ENCODE measurements around the gene IFT88.

Gene IFT88

DNA sequence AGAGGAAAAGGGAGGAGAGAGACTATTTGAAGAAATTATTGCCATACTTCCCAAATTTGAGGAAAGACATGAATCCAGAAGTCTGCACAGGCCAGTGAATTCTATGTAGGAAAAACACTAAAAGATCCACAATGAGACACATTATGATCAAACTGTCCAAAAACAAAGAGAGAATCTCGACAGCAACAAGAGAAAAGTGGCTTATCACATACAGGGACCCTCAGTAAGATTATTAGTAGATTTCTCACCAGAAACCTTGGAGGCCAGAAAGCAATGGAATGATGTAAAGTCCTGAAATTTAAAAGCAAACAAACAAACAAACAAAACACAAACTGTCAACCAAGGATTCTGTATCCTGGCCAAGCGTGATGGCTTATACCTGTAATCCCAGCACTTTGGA lies 80.8 kb downstream of the IFT88 start:
- TF ChIP-seq OSR1 (CRISPR knock-in tag; IDR thresholded peaks at IDR 0.05), result no peak
- TF ChIP-seq RARB (CRISPR knock-in tag; IDR thresholded peaks at IDR 0.05), result no peak
- no peak for TF ChIP-seq ZC3H10 (CRISPR knock-in tag; IDR thresholded peaks at IDR 0.05)
- TF ChIP-seq ZNF70 (CRISPR knock-in tag; IDR thresholded peaks at IDR 0.05), result no peak
- TF ChIP-seq, protein P1, sequence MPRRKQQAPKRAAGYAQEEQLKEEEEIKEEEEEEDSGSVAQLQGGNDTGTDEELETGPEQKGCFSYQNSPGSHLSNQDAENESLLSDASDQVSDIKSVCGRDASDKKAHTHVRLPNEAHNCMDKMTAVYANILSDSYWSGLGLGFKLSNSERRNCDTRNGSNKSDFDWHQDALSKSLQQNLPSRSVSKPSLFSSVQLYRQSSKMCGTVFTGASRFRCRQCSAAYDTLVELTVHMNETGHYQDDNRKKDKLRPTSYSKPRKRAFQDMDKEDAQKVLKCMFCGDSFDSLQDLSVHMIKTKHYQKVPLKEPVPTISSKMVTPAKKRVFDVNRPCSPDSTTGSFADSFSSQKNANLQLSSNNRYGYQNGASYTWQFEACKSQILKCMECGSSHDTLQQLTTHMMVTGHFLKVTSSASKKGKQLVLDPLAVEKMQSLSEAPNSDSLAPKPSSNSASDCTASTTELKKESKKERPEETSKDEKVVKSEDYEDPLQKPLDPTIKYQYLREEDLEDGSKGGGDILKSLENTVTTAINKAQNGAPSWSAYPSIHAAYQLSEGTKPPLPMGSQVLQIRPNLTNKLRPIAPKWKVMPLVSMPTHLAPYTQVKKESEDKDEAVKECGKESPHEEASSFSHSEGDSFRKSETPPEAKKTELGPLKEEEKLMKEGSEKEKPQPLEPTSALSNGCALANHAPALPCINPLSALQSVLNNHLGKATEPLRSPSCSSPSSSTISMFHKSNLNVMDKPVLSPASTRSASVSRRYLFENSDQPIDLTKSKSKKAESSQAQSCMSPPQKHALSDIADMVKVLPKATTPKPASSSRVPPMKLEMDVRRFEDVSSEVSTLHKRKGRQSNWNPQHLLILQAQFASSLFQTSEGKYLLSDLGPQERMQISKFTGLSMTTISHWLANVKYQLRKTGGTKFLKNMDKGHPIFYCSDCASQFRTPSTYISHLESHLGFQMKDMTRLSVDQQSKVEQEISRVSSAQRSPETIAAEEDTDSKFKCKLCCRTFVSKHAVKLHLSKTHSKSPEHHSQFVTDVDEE (CRISPR knock-in tag; IDR thresholded peaks at IDR 0.05), result no peak
- no peak for TF ChIP-seq GLIS3 (CRISPR knock-in tag; IDR thresholded peaks at IDR 0.05)
- TF ChIP-seq TCF4 (CRISPR knock-in tag; IDR thresholded peaks at IDR 0.05; ENCODE audit: borderline replicate concordance), result no peak
- no peak for TF ChIP-seq BACH2 (CRISPR knock-in tag; IDR thresholded peaks at IDR 0.05; ENCODE audit: borderline replicate concordance)
- no peak for TF ChIP-seq CSDC2 (CRISPR knock-in tag; IDR thresholded peaks at IDR 0.05)
- TF ChIP-seq PPARA (CRISPR knock-in tag; IDR thresholded peaks at IDR 0.05; ENCODE audit: borderline replicate concordance), result no peak
- no peak for TF ChIP-seq ZNF565 (CRISPR knock-in tag; conservative IDR thresholded peaks at IDR 0.05; ENCODE audit: low read depth)
- no peak for TF ChIP-seq TOX (CRISPR knock-in tag; IDR thresholded peaks at IDR 0.05; ENCODE audit: borderline replicate concordance)
- no peak for TF ChIP-seq ZNF8 (CRISPR knock-in tag; IDR thresholded peaks at IDR 0.05)
- TF ChIP-seq ESRRG (CRISPR knock-in tag; IDR thresholded peaks at IDR 0.05), result no peak
- ATAC-seq, result no peak

DNA sequence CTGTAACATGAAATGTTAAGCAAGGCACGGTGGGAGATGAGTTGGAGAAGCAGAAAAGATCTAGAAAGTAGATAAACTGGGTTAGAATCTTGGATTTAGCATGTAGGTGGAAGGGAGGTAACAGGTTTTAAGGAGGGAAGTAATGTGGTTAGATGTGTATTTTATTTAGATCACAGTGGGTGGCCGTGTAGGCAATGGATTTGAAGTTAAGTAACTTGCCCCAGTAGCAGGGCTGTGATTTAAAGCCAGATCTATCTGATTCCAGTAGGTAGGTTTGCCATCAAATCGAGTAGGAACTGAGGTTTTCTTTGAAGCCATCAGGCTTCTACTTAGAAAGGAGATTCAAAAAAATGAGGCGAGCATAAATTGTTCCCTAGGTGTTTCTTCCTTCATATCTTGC lies 86.0 kb downstream of the IFT88 start:
- TF ChIP-seq CSDC2 (CRISPR knock-in tag; IDR thresholded peaks at IDR 0.05) (no peak), TCF4 (CRISPR knock-in tag; IDR thresholded peaks at IDR 0.05; ENCODE audit: borderline replicate concordance) (no peak), RARB (CRISPR knock-in tag; IDR thresholded peaks at IDR 0.05) (no peak), OSR1 (CRISPR knock-in tag; IDR thresholded peaks at IDR 0.05) (no peak), SNAI2 (CRISPR knock-in tag; IDR thresholded peaks at IDR 0.05) (no peak)
- TF ChIP-seq, protein P2, sequence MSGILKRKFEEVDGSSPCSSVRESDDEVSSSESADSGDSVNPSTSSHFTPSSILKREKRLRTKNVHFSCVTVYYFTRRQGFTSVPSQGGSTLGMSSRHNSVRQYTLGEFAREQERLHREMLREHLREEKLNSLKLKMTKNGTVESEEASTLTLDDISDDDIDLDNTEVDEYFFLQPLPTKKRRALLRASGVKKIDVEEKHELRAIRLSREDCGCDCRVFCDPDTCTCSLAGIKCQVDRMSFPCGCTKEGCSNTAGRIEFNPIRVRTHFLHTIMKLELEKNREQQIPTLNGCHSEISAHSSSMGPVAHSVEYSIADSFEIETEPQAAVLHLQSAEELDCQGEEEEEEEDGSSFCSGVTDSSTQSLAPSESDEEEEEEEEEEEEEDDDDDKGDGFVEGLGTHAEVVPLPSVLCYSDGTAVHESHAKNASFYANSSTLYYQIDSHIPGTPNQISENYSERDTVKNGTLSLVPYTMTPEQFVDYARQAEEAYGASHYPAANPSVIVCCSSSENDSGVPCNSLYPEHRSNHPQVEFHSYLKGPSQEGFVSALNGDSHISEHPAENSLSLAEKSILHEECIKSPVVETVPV (CRISPR knock-in tag; IDR thresholded peaks at IDR 0.05), result no peak
- ATAC-seq, result no peak

DNA sequence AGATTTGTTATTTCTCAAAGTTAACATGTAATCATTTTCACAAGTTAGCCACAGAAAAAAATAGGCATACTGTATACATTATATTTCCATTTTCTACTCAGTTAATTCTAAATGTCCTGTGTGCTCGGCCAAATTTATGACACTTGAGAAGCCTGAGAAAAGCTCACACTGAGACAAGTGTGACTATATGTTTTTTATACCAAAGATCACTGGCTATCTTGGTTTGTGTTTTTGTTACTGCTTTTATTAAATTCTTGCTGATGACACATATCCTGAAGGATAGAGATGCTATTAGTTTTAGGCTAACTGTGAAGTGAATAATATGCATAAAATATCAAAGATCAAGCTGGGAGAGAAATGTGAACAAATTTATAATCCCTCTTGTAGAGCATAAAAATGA lies 87.2 kb downstream of the IFT88 start:
- no peak for ATAC-seq
- no peak for TF ChIP-seq PPARA (CRISPR knock-in tag; IDR thresholded peaks at IDR 0.05; ENCODE audit: borderline replicate concordance)
- no peak for TF ChIP-seq SNAI2 (CRISPR knock-in tag; IDR thresholded peaks at IDR 0.05)
- TF ChIP-seq TOX (CRISPR knock-in tag; IDR thresholded peaks at IDR 0.05; ENCODE audit: borderline replicate concordance), result no peak

DNA sequence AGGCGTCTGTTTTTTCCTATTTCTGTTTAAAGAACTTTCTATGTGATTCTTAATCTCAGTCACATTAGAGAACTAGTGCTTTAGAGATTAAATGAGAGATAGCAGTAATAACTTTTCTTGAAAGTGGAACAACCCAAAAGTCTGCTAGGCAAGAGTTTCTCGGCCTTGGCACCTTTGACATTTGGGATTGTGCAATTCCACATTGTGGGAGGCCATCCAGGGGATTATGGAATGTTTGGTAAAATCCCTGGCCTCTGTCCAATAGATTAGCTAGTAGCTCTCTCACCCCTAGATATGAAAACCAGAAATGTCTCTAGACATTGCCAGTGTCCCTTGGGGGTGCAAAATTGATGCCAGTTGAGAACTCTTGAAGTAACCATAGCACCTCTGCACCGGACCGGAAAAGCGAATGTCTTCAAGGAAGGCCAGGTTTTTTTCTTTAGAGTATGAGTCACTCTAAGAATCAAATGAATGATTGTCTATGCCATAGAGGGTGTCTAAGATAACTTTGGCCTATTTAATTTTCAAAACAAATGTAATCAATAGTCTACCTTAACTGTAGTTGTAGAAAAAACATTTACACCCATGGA lies 91.6 kb downstream of the IFT88 start:
- TF ChIP-seq ZFP3 (CRISPR knock-in tag; IDR thresholded peaks at IDR 0.05) (no peak), ZNF70 (CRISPR knock-in tag; IDR thresholded peaks at IDR 0.05) (no peak), GLIS3 (CRISPR knock-in tag; IDR thresholded peaks at IDR 0.05) (no peak), RARB (CRISPR knock-in tag; IDR thresholded peaks at IDR 0.05) (no peak), TCF4 (CRISPR knock-in tag; IDR thresholded peaks at IDR 0.05; ENCODE audit: borderline replicate concordance) (no peak), ARNTL (CRISPR knock-in tag; IDR thresholded peaks at IDR 0.05; ENCODE audit: borderline replicate concordance, low read depth) (no peak), ZNF565 (CRISPR knock-in tag; conservative IDR thresholded peaks at IDR 0.05; ENCODE audit: low read depth) (no peak), TOX (CRISPR knock-in tag; IDR thresholded peaks at IDR 0.05; ENCODE audit: borderline replicate concordance) (no peak), ESRRG (CRISPR knock-in tag; IDR thresholded peaks at IDR 0.05) (no peak), OSR1 (CRISPR knock-in tag; IDR thresholded peaks at IDR 0.05) (no peak), BACH2 (CRISPR knock-in tag; IDR thresholded peaks at IDR 0.05; ENCODE audit: borderline replicate concordance) (no peak), CSDC2 (CRISPR knock-in tag; IDR thresholded peaks at IDR 0.05) (no peak), ZFP30 (CRISPR knock-in tag; IDR thresholded peaks at IDR 0.05) (no peak), ZC3H10 (CRISPR knock-in tag; IDR thresholded peaks at IDR 0.05) (no peak), ISL1 (CRISPR knock-in tag; IDR thresholded peaks at IDR 0.05) (no peak), ZNF8 (CRISPR knock-in tag; IDR thresholded peaks at IDR 0.05) (no peak)
- TF ChIP-seq, protein P3, sequence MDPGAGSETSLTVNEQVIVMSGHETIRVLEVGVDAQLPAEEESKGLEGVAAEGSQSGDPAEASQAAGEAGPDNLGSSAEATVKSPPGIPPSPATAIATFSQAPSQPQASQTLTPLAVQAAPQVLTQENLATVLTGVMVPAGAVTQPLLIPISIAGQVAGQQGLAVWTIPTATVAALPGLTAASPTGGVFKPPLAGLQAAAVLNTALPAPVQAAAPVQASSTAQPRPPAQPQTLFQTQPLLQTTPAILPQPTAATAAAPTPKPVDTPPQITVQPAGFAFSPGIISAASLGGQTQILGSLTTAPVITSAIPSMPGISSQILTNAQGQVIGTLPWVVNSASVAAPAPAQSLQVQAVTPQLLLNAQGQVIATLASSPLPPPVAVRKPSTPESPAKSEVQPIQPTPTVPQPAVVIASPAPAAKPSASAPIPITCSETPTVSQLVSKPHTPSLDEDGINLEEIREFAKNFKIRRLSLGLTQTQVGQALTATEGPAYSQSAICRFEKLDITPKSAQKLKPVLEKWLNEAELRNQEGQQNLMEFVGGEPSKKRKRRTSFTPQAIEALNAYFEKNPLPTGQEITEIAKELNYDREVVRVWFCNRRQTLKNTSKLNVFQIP (CRISPR knock-in tag; IDR thresholded peaks at IDR 0.05; ENCODE audit: borderline replicate concordance, low read depth), result no peak
- TF ChIP-seq, protein P4, sequence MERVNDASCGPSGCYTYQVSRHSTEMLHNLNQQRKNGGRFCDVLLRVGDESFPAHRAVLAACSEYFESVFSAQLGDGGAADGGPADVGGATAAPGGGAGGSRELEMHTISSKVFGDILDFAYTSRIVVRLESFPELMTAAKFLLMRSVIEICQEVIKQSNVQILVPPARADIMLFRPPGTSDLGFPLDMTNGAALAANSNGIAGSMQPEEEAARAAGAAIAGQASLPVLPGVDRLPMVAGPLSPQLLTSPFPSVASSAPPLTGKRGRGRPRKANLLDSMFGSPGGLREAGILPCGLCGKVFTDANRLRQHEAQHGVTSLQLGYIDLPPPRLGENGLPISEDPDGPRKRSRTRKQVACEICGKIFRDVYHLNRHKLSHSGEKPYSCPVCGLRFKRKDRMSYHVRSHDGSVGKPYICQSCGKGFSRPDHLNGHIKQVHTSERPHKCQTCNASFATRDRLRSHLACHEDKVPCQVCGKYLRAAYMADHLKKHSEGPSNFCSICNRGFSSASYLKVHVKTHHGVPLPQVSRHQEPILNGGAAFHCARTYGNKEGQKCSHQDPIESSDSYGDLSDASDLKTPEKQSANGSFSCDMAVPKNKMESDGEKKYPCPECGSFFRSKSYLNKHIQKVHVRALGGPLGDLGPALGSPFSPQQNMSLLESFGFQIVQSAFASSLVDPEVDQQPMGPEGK (CRISPR knock-in tag; IDR thresholded peaks at IDR 0.05; ENCODE audit: borderline replicate concordance), result no peak
- TF ChIP-seq, protein P2 (CRISPR knock-in tag; IDR thresholded peaks at IDR 0.05), result no peak
- TF ChIP-seq, protein P1 (CRISPR knock-in tag; IDR thresholded peaks at IDR 0.05), result no peak
- ATAC-seq, result no peak
